ENCODE measurements around the gene C16orf74. TPM values are rescaled to one million over a fixed set of nuclear protein-coding genes. Genes with fewer than 3 reads are reported as not detected.

Gene C16orf74
- total and polyA plus RNA-seq, 2 of the 8 experiments (the other 6 are each of a cell fraction or from before 2014, with no cell fraction given): 7.3 to 9.3 TPM

DNA sequence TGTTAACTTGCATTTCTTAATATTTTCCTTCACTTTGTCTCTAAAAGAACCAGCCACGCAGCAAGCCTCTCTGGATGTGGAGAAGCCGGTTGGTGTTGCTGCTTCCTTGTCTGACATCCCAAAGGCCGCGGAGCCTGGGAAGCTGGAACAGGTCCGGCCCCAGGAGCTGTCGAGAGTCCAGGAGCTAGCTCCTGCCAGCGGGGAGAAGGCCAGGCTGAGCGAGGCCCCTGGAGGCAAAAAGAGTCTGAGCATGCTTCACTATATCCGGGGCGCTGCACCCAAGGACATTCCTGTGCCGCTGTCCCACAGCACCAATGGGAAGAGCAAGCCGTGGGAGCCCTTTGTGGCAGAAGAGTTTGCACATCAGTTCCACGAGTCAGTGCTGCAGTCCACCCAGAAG lies 85.0 kb downstream of the C16orf74 start (continued):
- TF ChIP-seq, protein P1, sequence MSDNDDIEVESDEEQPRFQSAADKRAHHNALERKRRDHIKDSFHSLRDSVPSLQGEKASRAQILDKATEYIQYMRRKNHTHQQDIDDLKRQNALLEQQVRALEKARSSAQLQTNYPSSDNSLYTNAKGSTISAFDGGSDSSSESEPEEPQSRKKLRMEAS (IDR thresholded peaks at IDR 0.05): no peak
- TF ChIP-seq JUN (IDR thresholded peaks at IDR 0.05; ENCODE audit: low read depth, low read length) (no peak), NRF1 (IDR thresholded peaks at IDR 0.05; ENCODE audit: low read depth, low read length) (no peak), YY1 (IDR thresholded peaks at IDR 0.05; ENCODE audit: low read depth, low read length) (no peak)
- TF ChIP-seq, protein P2, sequence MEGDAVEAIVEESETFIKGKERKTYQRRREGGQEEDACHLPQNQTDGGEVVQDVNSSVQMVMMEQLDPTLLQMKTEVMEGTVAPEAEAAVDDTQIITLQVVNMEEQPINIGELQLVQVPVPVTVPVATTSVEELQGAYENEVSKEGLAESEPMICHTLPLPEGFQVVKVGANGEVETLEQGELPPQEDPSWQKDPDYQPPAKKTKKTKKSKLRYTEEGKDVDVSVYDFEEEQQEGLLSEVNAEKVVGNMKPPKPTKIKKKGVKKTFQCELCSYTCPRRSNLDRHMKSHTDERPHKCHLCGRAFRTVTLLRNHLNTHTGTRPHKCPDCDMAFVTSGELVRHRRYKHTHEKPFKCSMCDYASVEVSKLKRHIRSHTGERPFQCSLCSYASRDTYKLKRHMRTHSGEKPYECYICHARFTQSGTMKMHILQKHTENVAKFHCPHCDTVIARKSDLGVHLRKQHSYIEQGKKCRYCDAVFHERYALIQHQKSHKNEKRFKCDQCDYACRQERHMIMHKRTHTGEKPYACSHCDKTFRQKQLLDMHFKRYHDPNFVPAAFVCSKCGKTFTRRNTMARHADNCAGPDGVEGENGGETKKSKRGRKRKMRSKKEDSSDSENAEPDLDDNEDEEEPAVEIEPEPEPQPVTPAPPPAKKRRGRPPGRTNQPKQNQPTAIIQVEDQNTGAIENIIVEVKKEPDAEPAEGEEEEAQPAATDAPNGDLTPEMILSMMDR (IDR thresholded peaks at IDR 0.05; ENCODE audit: control extremely low read depth in 1 of 3, insufficient read depth in 1 of 3, low read depth in 1 of 3, low read length in 3 of 3): no peak
